Naive thymus-derived CD4-positive, alpha-beta T cell (primary cell): Measurements from ENCODE around the gene DDN. TPM values are rescaled to one million over a fixed set of nuclear protein-coding genes. Genes with fewer than 3 reads are reported as not detected.

ENCODE experiments used
- ATAC-seq: fragments of 150-1000 bp; cut with Tn5 transposase; 2 replicates; pipeline ENCODE4 v1.10.0; 2021; ENCODE audit warnings: mild to moderate bottlenecking, moderate library complexity
- CTCF ChIA-PET: fragments of 350-600 bp; sonication (Branson Sonifier 250); formaldehyde crosslinking; loops from one replicate; lab custom pipeline; 2021; ENCODE audit warnings: antibody characterized with exemption; lab: Charles Lee
- POLR2A ChIA-PET: fragments of 350-600 bp; sonication (Branson Sonifier 250); formaldehyde crosslinking; loops from one replicate; lab custom pipeline; 2021; ENCODE audit warnings: antibody characterized with exemption, inconsistent platforms; lab: Charles Lee
- DNase-seq, 9 donors: peaks; one replicate each; pipeline versions ENCODE4 v3.0.0 to v3.0.0-alpha.2; 2020 to 2022; ENCODE audit warnings: mixed read lengths in 1 of 9
- H3K27ac ChIP-seq: one replicate; pipeline ENCODE4 v1.7.0; 2013; ENCODE audit warnings: mild to moderate bottlenecking, low read depth, low read length, moderate library complexity
- H3K27me3 ChIP-seq, 2 donors: one replicate each; pipeline ENCODE4 v1.7.0; 2013; ENCODE audit warnings: low read length in 2 of 2, mild to moderate bottlenecking in 2 of 2, moderate library complexity in 2 of 2; ENCODE audit not compliant: control insufficient read depth in 2 of 2, insufficient read depth in 2 of 2
- H3K36me3 ChIP-seq, 3 experiments: 1 replicate in 2 of 3; 2 replicates in 1 of 3; pipeline ENCODE4 v1.7.0; 2013; ENCODE audit warnings: low read length in 3 of 3, mild to moderate bottlenecking in 3 of 3, moderate library complexity in 1 of 3; ENCODE audit not compliant: insufficient read depth in 3 of 3, control insufficient read depth in 2 of 3
- H3K4me1 ChIP-seq, 2 donors: one replicate each; pipeline ENCODE4 v1.7.0; 2013; ENCODE audit warnings: low read length in 2 of 2, mild to moderate bottlenecking in 2 of 2, moderate library complexity in 1 of 2; ENCODE audit not compliant: control insufficient read depth in 2 of 2, insufficient read depth in 2 of 2
- H3K4me3 ChIP-seq: 2 replicates; pipeline ENCODE4 v1.7.0; 2013; ENCODE audit warnings: mild to moderate bottlenecking, low read length
- H3K9me3 ChIP-seq, 3 experiments: 1 replicate in 2 of 3; 2 replicates in 1 of 3; pipeline ENCODE4 v1.7.0; 2013; ENCODE audit warnings: low read length in 3 of 3; ENCODE audit not compliant: control insufficient read depth in 2 of 3
- H3K27ac Mint-ChIP-seq, 9 donors: one replicate each; pipeline ENCODE4 v1.8.0; 2020 to 2022; ENCODE audit warnings: mixed read lengths in 9 of 9, mild to moderate bottlenecking in 8 of 9, moderate library complexity in 5 of 9, inconsistent platforms in 2 of 9
- H3K27me3 Mint-ChIP-seq, 5 donors: one replicate each; pipeline ENCODE4 v1.8.0; 2021 to 2022; ENCODE audit warnings: mixed read lengths in 5 of 5, mild to moderate bottlenecking in 1 of 5
- H3K36me3 Mint-ChIP-seq, 5 donors: one replicate each; pipeline ENCODE4 v1.8.0; 2020 to 2022; ENCODE audit warnings: mixed read lengths in 5 of 5, mild to moderate bottlenecking in 3 of 5, inconsistent platforms in 1 of 5
- H3K4me1 Mint-ChIP-seq, 7 donors: one replicate each; pipeline ENCODE4 v1.8.0; 2020 to 2022; ENCODE audit warnings: mixed read lengths in 7 of 7, mild to moderate bottlenecking in 3 of 7, inconsistent platforms in 1 of 7
- H3K4me3 Mint-ChIP-seq, 10 donors: one replicate each; pipeline ENCODE4 v1.8.0; 2020 to 2022; ENCODE audit warnings: mild to moderate bottlenecking in 10 of 10, mixed read lengths in 10 of 10, moderate library complexity in 6 of 10, inconsistent platforms in 2 of 10
- H3K9me3 Mint-ChIP-seq, 11 donors: one replicate each; pipeline ENCODE4 v1.8.0; 2020 to 2022; ENCODE audit warnings: mixed read lengths in 11 of 11, mild to moderate bottlenecking in 4 of 11, inconsistent platforms in 1 of 11, moderate library complexity in 1 of 11
- intact Hi-C, 2 donors: fragments of 100-400 bp; cut with micrococcal nuclease; formaldehyde crosslinking; loops; one replicate each; pipeline ENCODE4 v1.15.1; 2023
- polyA plus RNA-seq, 2 donors: library from polyadenylated mRNA; unstranded; fragments of 300-500 nt; fragmentation: Illumina TruSeq; gene quantifications; one replicate each; pipeline ENCODE4 v1.2.3, GENCODE V29; 2021
- total RNA-seq, 6 experiments: library from RNA in 5 of 6; stranded (reverse) in 5 of 6; gene quantifications; 1 replicate in 5 of 6; 2 replicates in 1 of 6; pipeline ENCODE4 v1.2.3 and lab custom pipeline; 2021 to 2026

The DDN gene
- total RNA-seq (under 1 TPM in 3 of 5 experiments, not detected in 2; 0.19 to 0.71 (median 0.27) TPM), polyA plus RNA-seq (not detected), total RNA-seq (lab: John Stamatoyannopoulos, UW) (0.67 reads per million)

DNA sequence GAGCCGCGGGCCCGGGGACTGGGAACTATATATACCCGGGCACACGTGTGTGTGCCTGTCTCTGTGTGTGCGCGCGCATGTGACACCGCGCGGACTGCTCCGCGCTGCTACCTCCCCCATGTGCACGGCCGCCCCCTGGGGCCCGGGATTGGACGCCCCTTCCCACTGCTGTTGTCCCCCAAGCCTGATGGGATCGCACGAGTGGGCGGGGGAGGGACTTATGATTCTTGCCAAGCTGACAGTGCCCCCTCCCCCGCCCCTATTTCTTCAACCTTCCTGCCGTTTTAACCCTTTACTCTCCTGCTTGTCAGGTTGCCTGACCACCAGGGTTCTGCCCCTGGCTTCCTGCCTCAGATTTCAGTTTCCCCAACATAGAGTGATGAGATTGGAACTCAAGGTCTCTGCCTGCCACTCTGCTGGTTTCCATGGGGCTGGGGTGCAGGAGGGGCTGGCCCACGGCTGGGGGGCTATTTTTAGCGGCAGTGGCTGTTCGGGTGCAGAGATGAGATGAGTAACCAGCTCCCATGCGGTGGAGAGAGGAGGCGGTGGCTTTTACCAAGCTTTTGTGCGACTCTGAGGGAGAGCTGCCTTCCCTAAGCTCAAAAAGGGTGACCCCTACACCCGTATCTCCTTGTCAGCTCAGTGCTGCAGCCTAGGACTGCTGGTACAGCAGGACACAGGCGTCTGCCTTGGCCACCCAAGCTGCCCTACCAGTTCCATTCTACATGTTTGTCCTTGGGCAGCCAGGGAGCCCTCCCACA is at the start of gene DDN:
DDN (minus strand) TSS at position 5 of the 761 bp plus-strand sequence. CDS start 88 bp downstream, outside the sequence.
- ATAC-seq (peak; percentile 55), DNase-seq (peak in 8 of 9 donors; percentile 31 to 52 (median 42))
- Histone ChIP-seq H3K4me3 (peak within 1 kb of the TSS; percentile 56), H3K36me3 (peaks cover 0 to 36% (median 9%) of the 10 kb centered on the region in 3 experiments), H3K9me3 (no peaks in the 10 kb centered on the region), H3K27me3 (peaks cover 0 to 32% of the 10 kb centered on the region in 2 donors), H3K27ac (no peak within 1 kb of the TSS), H3K4me1 (peaks cover 13 to 26% of the 10 kb centered on the region in 2 donors)
- Mint-ChIP-seq H3K27me3 (peaks cover 48 to 54% (median 50%) of the 10 kb centered on the region in 5 donors), H3K4me3 (peak within 1 kb of the TSS; percentile 62 to 80 (median 72)), H3K27ac (peak within 1 kb of the TSS in 1 of 9 donors; percentile 83), H3K36me3 (peaks cover 15 to 37% (median 28%) of the 10 kb centered on the region in 5 donors), H3K9me3 (peaks cover 0 to 3% (median 0%) of the 10 kb centered on the region in 11 donors), H3K4me1 (peaks cover 24 to 44% (median 33%) of the 10 kb centered on the region in 7 donors)
- ChIA-PET POLR2A (interaction anchor here (0.6 to 1.0 kb wide), 2 partner anchors 10 to 132 kb away, joined by 3 to 5 read pairs; partner anchors contain the start of gene TUBA1B), CTCF (interaction anchor here (0.6 to 1.7 kb wide), 2 partner anchors 16 to 67 kb away, joined by 4 to 5 read pairs; no protein-coding TSS in a partner anchor)
- intact Hi-C loops = no loop called here

DNA sequence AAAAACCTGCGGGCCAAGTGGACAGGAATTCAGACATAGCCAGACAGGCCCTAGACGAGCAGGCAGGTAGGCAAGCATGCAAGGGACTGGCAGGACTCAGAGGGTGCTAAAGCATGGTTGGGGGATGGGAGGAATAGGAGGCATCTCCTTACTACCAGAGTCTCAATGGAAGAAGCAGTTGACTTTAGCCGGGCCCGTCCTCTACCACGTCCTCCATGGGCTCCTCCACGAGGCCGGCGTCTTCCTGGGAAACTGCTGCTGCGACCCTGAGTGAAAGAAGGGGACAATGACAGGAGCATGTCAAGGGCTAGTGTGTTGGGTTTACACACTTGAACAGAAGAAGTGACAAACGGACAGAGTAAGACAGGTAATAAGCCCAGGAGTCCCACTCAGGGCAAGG is 49.8 kb upstream of the DDN start:
- Mint-ChIP-seq H3K9me3 (no peaks in the 10 kb centered on the region), H3K4me1 (peaks cover 6 to 27% (median 11%) of the 10 kb centered on the region in 7 donors), H3K4me3 (no peak overlapping the region), H3K27me3 (no peaks in the 10 kb centered on the region), H3K36me3 (peaks cover 12 to 56% (median 29%) of the 10 kb centered on the region in 5 donors), H3K27ac (no peak overlapping the region)
- ChIA-PET POLR2A (no interaction called here), CTCF (interaction anchor here (0.5 to 1.0 kb wide), 2 partner anchors 15 to 296 kb away, joined by 3 to 4 read pairs; no protein-coding TSS in a partner anchor)
- Histone ChIP-seq H3K9me3 (no peaks in the 10 kb centered on the region), H3K4me3 (no peak overlapping the region), H3K36me3 (peaks cover 39 to 100% (median 43%) of the 10 kb centered on the region in 3 experiments), H3K27me3 (no peaks in the 10 kb centered on the region), H3K27ac (no peak overlapping the region), H3K4me1 (peaks cover 0 to 9% of the 10 kb centered on the region in 2 donors)
- ATAC-seq = no peak
- DNase-seq = no peak
- intact Hi-C loops = no loop called here

DNA sequence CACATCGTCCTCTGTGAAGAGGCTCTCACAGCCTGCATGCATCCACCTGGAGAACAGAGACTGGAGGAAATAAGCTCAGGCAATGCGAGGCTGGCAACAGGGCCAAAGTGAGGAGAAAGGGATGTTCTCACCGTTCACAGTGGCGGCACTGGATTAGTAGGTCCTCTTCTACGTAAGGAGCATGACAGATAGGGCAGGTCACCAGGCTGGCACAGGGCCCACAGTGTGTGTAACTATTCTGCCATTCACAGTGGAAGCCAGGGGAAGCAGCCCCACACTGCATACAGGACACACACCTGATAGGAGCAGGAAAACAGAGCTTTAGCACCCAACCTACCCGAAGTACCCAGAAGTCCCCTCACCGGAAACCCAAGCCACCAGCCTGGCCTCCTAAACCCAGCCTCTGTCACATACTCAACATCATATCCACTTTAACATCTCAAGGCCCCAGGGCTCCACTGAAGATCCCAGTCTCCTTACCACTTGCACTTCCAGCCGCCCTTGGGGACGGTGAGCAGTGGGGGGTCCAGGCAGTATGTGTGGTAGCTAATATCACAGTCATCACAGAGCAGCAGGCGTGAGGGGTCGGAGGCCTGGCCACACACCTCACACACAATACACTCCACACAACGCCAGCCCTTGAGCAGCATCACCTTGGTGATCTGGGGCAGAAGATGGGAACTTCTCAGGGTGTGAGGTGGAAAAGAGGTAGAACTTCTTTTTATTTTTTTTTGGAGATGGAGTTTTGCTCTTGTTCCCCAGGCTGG is 47.1 kb upstream of the DDN start:
- H3K36me3 ChIP-seq = peaks cover 55 to 100% (median 56%) of the 10 kb centered on the region in 3 experiments
- Mint-ChIP-seq H3K4me3 (no peak overlapping the region), H3K27ac (peak overlapping the region in 1 of 9 donors; percentile 56), H3K4me1 (peaks cover 0 to 13% (median 9%) of the 10 kb centered on the region in 7 donors), H3K36me3 (peaks cover 12 to 60% (median 24%) of the 10 kb centered on the region in 5 donors), H3K27me3 (no peaks in the 10 kb centered on the region), H3K9me3 (no peaks in the 10 kb centered on the region)
- ATAC-seq (no peak), DNase-seq (no peak)
- H3K4me3 ChIP-seq = no peak overlapping the region
- intact Hi-C loops = no loop called here
- POLR2A ChIA-PET = interaction anchor here (0.5 to 0.6 kb wide), 2 partner anchors 37 to 785 kb away, joined by 3 read pairs; no protein-coding TSS in a partner anchor
- no peaks in the 10 kb centered on the region for H3K9me3 ChIP-seq
- CTCF ChIA-PET = no interaction called here
- H3K4me1 ChIP-seq = peaks cover 0 to 9% of the 10 kb centered on the region in 2 donors
- H3K27me3 ChIP-seq = no peaks in the 10 kb centered on the region
- H3K27ac ChIP-seq = no peak overlapping the region

DNA sequence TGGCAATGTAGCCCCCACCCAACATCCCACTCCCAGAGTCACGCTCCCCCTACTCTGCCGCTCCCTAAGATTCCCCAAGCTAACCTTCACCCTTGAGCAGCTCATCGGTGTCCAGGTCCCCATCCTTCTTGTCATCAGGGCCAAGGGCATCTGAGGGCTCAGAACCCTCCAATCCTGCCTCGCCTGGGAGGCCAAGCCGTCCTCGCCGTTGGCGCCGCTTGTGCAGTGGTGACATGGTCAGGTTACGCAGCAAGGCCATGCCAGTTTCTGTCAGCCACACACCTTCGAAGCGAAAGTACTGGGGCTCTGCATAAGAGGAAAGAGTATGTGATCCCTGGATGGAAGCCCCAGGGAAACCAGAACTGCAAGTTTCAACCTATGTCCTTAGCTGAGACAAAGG is 45.5 kb upstream of the DDN start:
- Histone ChIP-seq H3K27me3 (no peaks in the 10 kb centered on the region), H3K9me3 (no peaks in the 10 kb centered on the region), H3K27ac (no peak overlapping the region), H3K4me3 (no peak overlapping the region), H3K36me3 (peaks cover 52 to 100% (median 52%) of the 10 kb centered on the region in 3 experiments), H3K4me1 (peaks cover 0 to 9% of the 10 kb centered on the region in 2 donors)
- POLR2A ChIA-PET = no interaction called here
- intact Hi-C loops = loop anchor here in 1 of 2 donors (1.0 kb wide), 2 partner anchors 26 to 48 kb away; partner anchors contain the start of gene PRKAG1
- CTCF ChIA-PET = interaction anchor here (1.1 to 2.1 kb wide), 3 partner anchors 17 to 48 kb away, joined by 3 to 6 read pairs (median 4); no protein-coding TSS in a partner anchor
- H3K4me3 Mint-ChIP-seq = no peak overlapping the region
- H3K27ac Mint-ChIP-seq = peak overlapping the region in 2 of 9 donors; percentile 54 to 65
- peaks cover 12 to 55% (median 24%) of the 10 kb centered on the region in 5 donors for H3K36me3 Mint-ChIP-seq
- ATAC-seq = no peak
- H3K4me1 Mint-ChIP-seq = peaks cover 0 to 10% (median 4%) of the 10 kb centered on the region in 7 donors
- DNase-seq = no peak
- H3K27me3 Mint-ChIP-seq = no peaks in the 10 kb centered on the region
- H3K9me3 Mint-ChIP-seq = no peaks in the 10 kb centered on the region

DNA sequence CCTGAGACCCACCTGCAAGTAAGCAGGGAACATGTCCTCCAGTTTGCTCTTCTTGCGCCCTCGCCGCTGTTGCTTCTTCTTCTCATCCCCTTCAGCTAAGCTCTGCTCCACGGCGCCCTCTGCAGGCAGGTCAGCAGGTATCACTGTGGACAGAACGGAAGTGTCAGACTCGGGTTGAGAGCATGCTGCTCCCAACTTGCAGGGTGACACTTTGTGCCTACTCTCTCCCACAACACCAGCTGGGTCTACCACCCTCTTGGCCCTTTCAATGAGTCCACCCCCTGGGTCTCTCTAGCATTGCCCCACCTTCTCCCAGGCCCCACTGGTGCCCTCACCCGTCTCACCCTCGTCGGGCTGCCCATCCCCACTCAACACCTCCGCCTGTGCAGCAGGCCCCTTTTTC is 44.7 kb upstream of the DDN start:
- ChIA-PET POLR2A (no interaction called here), CTCF (interaction anchor here (0.6 to 2.1 kb wide), 9 partner anchors 10 to 316 kb away, joined by 3 to 7 read pairs (median 4); no protein-coding TSS in a partner anchor)
- Histone ChIP-seq H3K4me1 (peaks cover 0 to 9% of the 10 kb centered on the region in 2 donors), H3K27ac (peak overlapping the region; percentile 40), H3K9me3 (no peaks in the 10 kb centered on the region), H3K36me3 (peaks cover 51 to 100% (median 56%) of the 10 kb centered on the region in 3 experiments), H3K27me3 (no peaks in the 10 kb centered on the region), H3K4me3 (no peak overlapping the region)
- Mint-ChIP-seq H3K4me1 (peaks cover 0 to 10% (median 4%) of the 10 kb centered on the region in 7 donors), H3K9me3 (no peaks in the 10 kb centered on the region), H3K27ac (peak overlapping the region in 5 of 9 donors; percentile 38 to 81 (median 78)), H3K36me3 (peaks cover 12 to 54% (median 23%) of the 10 kb centered on the region in 5 donors), H3K27me3 (no peaks in the 10 kb centered on the region), H3K4me3 (peak overlapping the region in 1 of 10 donors; percentile 7)
- DNase-seq (peak; percentile 65 to 80 (median 75)), ATAC-seq (peak; percentile 90)
- intact Hi-C loops = loop anchor here in 1 of 2 donors (1.0 kb wide), 2 partner anchors 26 to 48 kb away; partner anchors contain the start of gene PRKAG1
